ENCODE measurements around the gene AGBL4. TPM values are rescaled to one million over a fixed set of nuclear protein-coding genes. Genes with fewer than 3 reads are reported as not detected.

Gene AGBL4
- total and polyA plus RNA-seq, 8 donors = 0.32 to 1.3 (median 0.87) TPM

- intact Hi-C loops (cut with DNase I) = no loop called here
- Histone ChIP-seq H3K27me3 (no peaks in the 10 kb centered on the region), H3K4me3 (no peak overlapping the region), H3K36me3 (no peaks in the 10 kb centered on the region), H3K4me1 (no peaks in the 10 kb centered on the region), H3K9me3 (peaks cover 0 to 19% of the 10 kb centered on the region in 2 donors), H3K27ac (no peak overlapping the region)
- TF ChIP-seq CTCF (IDR thresholded peaks at IDR 0.05) = no peak
- ATAC-seq (no peak), DNase-seq (no peak)
These were observed 295.4 kb downstream of the AGBL4 start for GRCh38 chr1:49728377-49728776.

- intact Hi-C loops (cut with DNase I) = no loop called here
- TF ChIP-seq CTCF (IDR thresholded peaks at IDR 0.05) = no peak
- no peaks in the 10 kb centered on the region for H3K4me1 ChIP-seq
These were observed 300.1 kb downstream of the AGBL4 start for GRCh38 chr1:49723662-49724061.

GRCh38 chr1:49694251-49694827, 329.4 kb downstream of the AGBL4 start:
- Histone ChIP-seq H3K4me3 (no peak overlapping the region), H3K27ac (no peak overlapping the region), H3K27me3 (no peaks in the 10 kb centered on the region), H3K4me1 (no peaks in the 10 kb centered on the region), H3K36me3 (no peaks in the 10 kb centered on the region), H3K9me3 (peaks cover 0 to 12% of the 10 kb centered on the region in 2 donors)
- no peak for DNase-seq
- ATAC-seq = no peak
- intact Hi-C loops (cut with DNase I) = no loop called here
- TF ChIP-seq CTCF (IDR thresholded peaks at IDR 0.05) = no peak

More at GRCh38 chr1:49723662-49724061, 300.1 kb downstream of the AGBL4 start:
- H3K9me3 ChIP-seq = no peaks in the 10 kb centered on the region
- no peaks in the 10 kb centered on the region for H3K27me3 ChIP-seq
- no peaks in the 10 kb centered on the region for H3K36me3 ChIP-seq
- ATAC-seq (no peak), DNase-seq (no peak)
- H3K27ac ChIP-seq = no peak overlapping the region
- no peak overlapping the region for H3K4me3 ChIP-seq

- DNase-seq (peak in 2 of 4 donors; percentile 3 to 28), ATAC-seq (no peak)
- Histone ChIP-seq H3K36me3 (no peaks in the 10 kb centered on the region), H3K27ac (no peak overlapping the region), H3K27me3 (no peaks in the 10 kb centered on the region), H3K4me3 (no peak overlapping the region), H3K4me1 (no peaks in the 10 kb centered on the region), H3K9me3 (peaks cover 0 to 28% of the 10 kb centered on the region in 2 donors)
- no peak for TF ChIP-seq CTCF (IDR thresholded peaks at IDR 0.05)
- intact Hi-C loops (cut with DNase I) = no loop called here
These were observed 337.6 kb downstream of the AGBL4 start for GRCh38 chr1:49686107-49686506.

- Histone ChIP-seq H3K27me3 (no peaks in the 10 kb centered on the region), H3K36me3 (no peaks in the 10 kb centered on the region), H3K9me3 (peaks cover 0 to 19% of the 10 kb centered on the region in 2 donors), H3K27ac (no peak overlapping the region), H3K4me3 (no peak overlapping the region), H3K4me1 (no peaks in the 10 kb centered on the region)
- intact Hi-C loops (cut with DNase I) = no loop called here
- DNase-seq (no peak), ATAC-seq (no peak)
- TF ChIP-seq CTCF (IDR thresholded peaks at IDR 0.05) = no peak
These were observed 346.0 kb downstream of the AGBL4 start for GRCh38 chr1:49677706-49678105.
